ENCODE results near the gene DHRS12.
A peak's percentile ranks its signal among the peaks of the same experiment; 100 is the strongest.

Gene DHRS12

GRCh38 chr13:51805925-51806324 is 2.0 kb upstream of the DHRS12 start:
- Histone ChIP-seq H3K36me3 (ENCODE audit: insufficient read depth, low read length) (no peaks in the 10 kb centered on the region; the same call in 1 of the 2 replicates), H3K4me2 (ENCODE audit: insufficient read depth, low read length) (no peak overlapping the region), H4K20me1 (ENCODE audit: insufficient read depth, low read length) (no peaks in the 10 kb centered on the region), H3K4me3 (ENCODE audit: low read depth in 1 of 2, low read length in 2 of 2) (no peak overlapping the region), H3K27ac (ENCODE audit: low read length) (no peak overlapping the region), H2AFZ (ENCODE audit: low read depth, low read length) (no peak overlapping the region), H3K9me3 (ENCODE audit: insufficient read depth, low read length, severe bottlenecking) (no peaks in the 10 kb centered on the region), H3K27me3 (ENCODE audit: insufficient read depth, low read length, poor library complexity) (no peaks in the 10 kb centered on the region), H3K4me1 (ENCODE audit: insufficient read depth, low read length) (peaks cover 33% of the 10 kb centered on the region), H3K79me2 (ENCODE audit: insufficient read depth, low read length) (no peaks in the 10 kb centered on the region), H3K9ac (ENCODE audit: low read depth, low read length) (no peak overlapping the region)
- no peak for ATAC-seq (ENCODE audit: insufficient read depth, low read depth)
- TF ChIP-seq EZH2 (IDR thresholded peaks at IDR 0.05; ENCODE audit: borderline replicate concordance, low read depth, low read length, severe bottlenecking) (no peak), CTCF (IDR thresholded peaks at IDR 0.05; ENCODE audit: borderline replicate concordance, extremely low read depth, low read length, poor library complexity, severe bottlenecking) (no peak)
- DNase-seq = no peak

DNA sequence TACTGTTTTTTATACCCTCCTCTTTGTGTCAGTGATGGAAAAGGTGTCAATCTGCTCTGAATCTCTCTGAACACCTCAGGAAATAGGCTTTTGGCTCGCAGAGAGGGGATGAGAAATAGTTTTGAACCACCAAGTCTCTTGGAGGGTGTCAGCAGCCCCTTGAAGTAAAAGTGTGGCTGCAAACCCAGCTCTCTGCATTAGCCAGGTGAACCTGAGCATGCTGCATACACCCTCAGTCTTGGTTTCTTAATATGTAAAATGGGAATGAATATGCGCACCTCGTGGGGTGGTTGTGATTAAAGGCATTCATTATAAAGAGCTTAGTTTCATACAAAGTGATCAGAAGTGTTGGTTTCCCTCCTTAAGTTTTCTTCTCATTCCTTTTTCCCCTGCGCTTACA is 1.4 kb upstream of the DHRS12 start:
- peak overlapping the region; percentile 90 for H3K9ac ChIP-seq (ENCODE audit: low read depth, low read length)
- H3K79me2 ChIP-seq (ENCODE audit: insufficient read depth, low read length) = no peaks in the 10 kb centered on the region
- H3K27ac ChIP-seq (ENCODE audit: low read length) = no peak overlapping the region
- TF ChIP-seq EZH2 (IDR thresholded peaks at IDR 0.05; ENCODE audit: borderline replicate concordance, low read depth, low read length, severe bottlenecking) (no peak), CTCF (IDR thresholded peaks at IDR 0.05; ENCODE audit: borderline replicate concordance, extremely low read depth, low read length, poor library complexity, severe bottlenecking) (no peak)
- DNase-seq = no peak
- ATAC-seq (ENCODE audit: insufficient read depth, low read depth) = no peak
- no peak overlapping the region for H2AFZ ChIP-seq (ENCODE audit: low read depth, low read length)
- H3K36me3 ChIP-seq (ENCODE audit: insufficient read depth, low read length) = no peaks in the 10 kb centered on the region; the same call in 1 of the 2 replicates
- peaks cover 33% of the 10 kb centered on the region for H3K4me1 ChIP-seq (ENCODE audit: insufficient read depth, low read length)
- no peaks in the 10 kb centered on the region for H4K20me1 ChIP-seq (ENCODE audit: insufficient read depth, low read length)
- no peaks in the 10 kb centered on the region for H3K27me3 ChIP-seq (ENCODE audit: insufficient read depth, low read length, poor library complexity)
- H3K4me3 ChIP-seq (ENCODE audit: low read depth in 1 of 2, low read length in 2 of 2) = no peak overlapping the region
- H3K9me3 ChIP-seq (ENCODE audit: insufficient read depth, low read length, severe bottlenecking) = no peaks in the 10 kb centered on the region
- peak overlapping the region; percentile 81 for H3K4me2 ChIP-seq (ENCODE audit: insufficient read depth, low read length)

DNA sequence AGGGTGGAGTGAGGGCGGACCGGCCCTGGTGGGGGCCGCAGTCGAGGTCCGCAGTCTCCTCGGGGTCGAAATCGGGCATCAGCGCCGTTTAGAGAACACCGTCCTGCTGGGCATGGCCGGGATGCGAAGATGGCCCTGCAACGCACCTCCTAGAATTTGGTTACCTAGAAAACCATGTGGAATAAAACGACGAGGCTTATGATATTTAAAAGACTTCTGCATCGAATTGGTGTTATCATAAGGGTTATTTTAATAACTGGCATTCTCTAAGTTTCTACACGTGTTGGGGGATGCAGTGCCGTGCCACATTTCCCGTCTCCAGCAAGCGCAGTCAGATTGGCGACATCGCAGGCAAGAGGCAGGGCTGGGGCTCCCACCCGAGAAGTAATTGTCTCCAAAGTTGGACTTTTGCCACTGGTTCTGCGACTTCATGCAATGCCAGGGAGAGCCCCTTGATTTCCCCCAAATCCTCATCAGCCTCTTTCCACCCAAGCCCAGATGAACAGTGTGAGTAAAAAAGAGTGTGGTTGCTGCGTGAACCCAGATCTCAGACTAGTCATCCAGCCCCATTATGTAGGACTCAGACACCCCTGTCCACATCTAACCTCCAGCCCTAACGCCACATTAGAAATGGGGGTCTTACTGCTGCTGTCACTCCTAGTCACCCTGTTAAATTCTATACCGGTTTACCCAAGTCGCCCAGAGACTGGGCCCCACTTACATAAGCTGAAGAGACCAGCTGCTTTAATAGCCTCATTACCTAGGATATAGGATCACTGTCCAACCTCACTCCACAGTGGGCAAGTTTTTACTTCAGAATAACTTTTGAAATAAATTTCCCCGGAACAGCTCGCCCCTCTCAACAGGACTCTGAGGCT is 571 bp upstream of the DHRS12 start:
- TF ChIP-seq EZH2 (IDR thresholded peaks at IDR 0.05; ENCODE audit: borderline replicate concordance, low read depth, low read length, severe bottlenecking) = no peak
- TF ChIP-seq CTCF (IDR thresholded peaks at IDR 0.05; ENCODE audit: borderline replicate concordance, extremely low read depth, low read length, poor library complexity, severe bottlenecking) = no peak
- ATAC-seq (ENCODE audit: insufficient read depth, low read depth) (no peak), DNase-seq (no peak)
- Histone ChIP-seq H3K36me3 (ENCODE audit: insufficient read depth, low read length) (no peaks in the 10 kb centered on the region; the same call in 1 of the 2 replicates), H4K20me1 (ENCODE audit: insufficient read depth, low read length) (no peaks in the 10 kb centered on the region), H3K4me2 (ENCODE audit: insufficient read depth, low read length) (peak overlapping the region; percentile 81), H3K4me3 (ENCODE audit: low read depth in 1 of 2, low read length in 2 of 2) (peak overlapping the region; percentile 53 to 65; a peak in 3 of 4 replicates), H3K27me3 (ENCODE audit: insufficient read depth, low read length, poor library complexity) (no peaks in the 10 kb centered on the region), H2AFZ (ENCODE audit: low read depth, low read length) (peak overlapping the region; percentile 83), H3K79me2 (ENCODE audit: insufficient read depth, low read length) (no peaks in the 10 kb centered on the region), H3K4me1 (ENCODE audit: insufficient read depth, low read length) (peaks cover 33% of the 10 kb centered on the region), H3K27ac (ENCODE audit: low read length) (peak overlapping the region; percentile 69), H3K9ac (ENCODE audit: low read depth, low read length) (peak overlapping the region; percentile 90), H3K9me3 (ENCODE audit: insufficient read depth, low read length, severe bottlenecking) (no peaks in the 10 kb centered on the region)

All from DND-41 (cell line).